ENCODE data around the gene PGK1. TPM values are rescaled to one million over a fixed set of nuclear protein-coding genes. Genes with fewer than 3 reads are reported as not detected.

PGK1 gene
- total RNA-seq (2022; extraction: Qiagen RNA extraction), result 581 to 636 TPM (median 607 TPM) in 5 replicates

DNA sequence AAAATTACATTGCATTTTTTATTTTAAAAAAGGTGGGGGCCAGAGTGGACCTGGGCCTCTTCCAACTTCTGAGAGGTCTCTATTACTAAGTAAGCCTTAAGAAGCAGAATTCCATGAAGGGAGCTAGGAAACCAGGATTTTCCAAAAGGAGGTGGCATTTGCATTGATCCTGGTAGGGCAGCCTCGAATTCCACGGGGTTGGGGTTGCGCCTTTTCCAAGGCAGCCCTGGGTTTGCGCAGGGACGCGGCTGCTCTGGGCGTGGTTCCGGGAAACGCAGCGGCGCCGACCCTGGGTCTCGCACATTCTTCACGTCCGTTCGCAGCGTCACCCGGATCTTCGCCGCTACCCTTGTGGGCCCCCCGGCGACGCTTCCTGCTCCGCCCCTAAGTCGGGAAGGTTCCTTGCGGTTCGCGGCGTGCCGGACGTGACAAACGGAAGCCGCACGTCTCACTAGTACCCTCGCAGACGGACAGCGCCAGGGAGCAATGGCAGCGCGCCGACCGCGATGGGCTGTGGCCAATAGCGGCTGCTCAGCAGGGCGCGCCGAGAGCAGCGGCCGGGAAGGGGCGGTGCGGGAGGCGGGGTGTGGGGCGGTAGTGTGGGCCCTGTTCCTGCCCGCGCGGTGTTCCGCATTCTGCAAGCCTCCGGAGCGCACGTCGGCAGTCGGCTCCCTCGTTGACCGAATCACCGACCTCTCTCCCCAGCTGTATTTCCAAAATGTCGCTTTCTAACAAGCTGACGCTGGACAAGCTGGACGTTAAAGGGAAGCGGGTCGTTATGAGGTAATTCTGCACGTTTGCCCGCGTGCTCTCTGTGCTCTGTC, at the start of gene PGK1:
PGK1 (plus strand) TSS at position 626 of the 824 bp plus-strand sequence; CDS start at position 719, 93 bp downstream.

DNA sequence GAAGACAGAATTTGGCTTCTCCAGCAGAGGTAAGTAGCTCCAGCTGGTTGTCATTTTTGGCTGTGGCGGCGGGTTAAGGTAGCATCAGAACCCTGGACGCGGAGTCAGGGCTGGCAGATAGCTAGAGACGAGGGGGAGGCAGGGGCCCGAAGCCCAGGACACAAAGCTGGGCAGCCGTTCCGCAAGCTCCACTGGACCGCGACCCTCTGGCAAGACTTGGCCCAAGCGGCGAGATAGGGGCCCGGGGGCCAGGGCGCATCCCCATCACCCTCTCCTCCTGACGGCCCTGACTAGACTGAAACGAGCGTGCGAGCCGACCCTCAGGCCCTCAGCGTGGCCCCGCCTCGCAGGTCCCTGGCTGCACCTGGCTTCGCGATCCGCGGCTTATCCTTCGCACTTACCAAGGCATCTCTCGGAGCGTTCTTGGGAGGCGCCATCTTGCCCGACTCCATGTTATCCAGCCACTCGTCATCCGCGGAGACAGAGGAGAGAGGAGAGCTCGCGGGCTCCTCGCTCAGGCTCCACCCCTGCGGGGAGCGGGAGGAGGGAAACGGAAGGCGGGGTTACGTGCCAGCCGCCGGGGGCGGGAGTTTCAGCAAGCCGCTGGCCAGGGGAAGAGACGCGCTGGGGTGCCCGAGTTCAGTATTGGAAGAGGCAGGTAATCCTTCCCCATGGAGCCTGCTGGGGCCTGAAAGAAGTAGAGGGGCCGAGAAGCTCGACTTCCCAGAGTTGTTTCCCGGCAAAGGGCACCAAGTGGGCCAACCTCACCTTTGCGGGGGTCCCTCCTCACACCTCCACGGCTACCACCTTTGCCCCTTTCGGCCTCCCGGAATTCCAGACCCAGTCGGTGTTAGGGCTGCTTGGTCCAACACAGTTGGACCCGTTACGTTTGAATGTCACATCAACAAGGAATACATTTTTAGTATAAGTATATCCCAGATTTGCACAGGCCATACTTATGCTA, 35.4 kb downstream of the PGK1 start, which contains the start of gene TAF9B:
TAF9B (minus strand) TSS at position 491 of the 964 bp plus-strand sequence; CDS start at position 452, 39 bp downstream.

Other genes with a start within 250 kb of the PGK1 start
- 33.1 to 54.6 TPM (median 40.7 TPM) in 5 replicates for gene MAGT1, start 208.8 kb upstream of the PGK1 start, total RNA-seq (2022; extraction: Qiagen RNA extraction)
- gene COX7B, start 204.8 kb upstream of the PGK1 start, total RNA-seq (2022; extraction: Qiagen RNA extraction), result 553 to 616 TPM (median 586 TPM) in 5 replicates
- 2.6 to 4.7 TPM (median 3.5 TPM) in 5 replicates for gene ATP7A, start 193.6 kb upstream of the PGK1 start, total RNA-seq (2022; extraction: Qiagen RNA extraction)
- 0.17 to 0.37 TPM (median 0.22 TPM) in 4 of 5 replicates, not detected in the other for gene PGAM4, start 134.6 kb upstream of the PGK1 start, total RNA-seq (2022; extraction: Qiagen RNA extraction)
- 10.3 to 15.0 TPM (median 11.8 TPM) in 5 replicates for gene TAF9B, start 35.4 kb downstream of the PGK1 start, total RNA-seq (2022; extraction: Qiagen RNA extraction)
- not detected in 5 replicates for gene CYSLTR1, start 223.4 kb downstream of the PGK1 start, total RNA-seq (2022; extraction: Qiagen RNA extraction)

Measured in A549 treated with Hydrocortisone at 1 μM for 4 hours (cell line).